ENCODE measurements around the gene PTCHD4. TPM values are rescaled to one million over a fixed set of nuclear protein-coding genes. Genes with fewer than 3 reads are reported as not detected.
"Not testable (repeated sequence)": the region's sequence is repeated elsewhere in the genome, so short reads cannot be mapped to it uniquely, and the experiment has no call there.

PTCHD4 gene
- total RNA-seq (0.95 TPM), polyA plus RNA-seq (0.03 TPM)

- no peak within 1 kb of the TSS for H3K4me3 ChIP-seq (ENCODE audit: low read depth, low read length)
Measured at GRCh38 chr6:48111143-48111506, at the start of gene PTCHD4. PTCHD4 (minus strand) TSS chr6:48111197; CDS start chr6:48068957, 42,240 bp downstream.

GRCh38 chr6:48151142-48151541, 40.1 kb upstream of the PTCHD4 start:
- Histone ChIP-seq H3K4me3 (ENCODE audit: low read depth, low read length) (no peak overlapping the region), H3K27ac (ENCODE audit: low read depth) (no peak overlapping the region), H3K36me3 (ENCODE audit: insufficient read depth) (no peaks in the 10 kb centered on the region), H3K4me1 (ENCODE audit: insufficient read depth) (no peaks in the 10 kb centered on the region)
- no peak for DNase-seq (ENCODE audit: extremely low spot score)
- WGBS = 86% methylated on average over 2 of the region's 2 CpGs

More at GRCh38 chr6:48111143-48111506, at the start of gene PTCHD4:
- DNase-seq (ENCODE audit: extremely low spot score) = no peak
- 50% methylated on average over 1 of the region's 1 CpG for WGBS
- Histone ChIP-seq H3K36me3 (ENCODE audit: insufficient read depth) (no peaks in the 10 kb centered on the region), H3K4me1 (ENCODE audit: insufficient read depth) (no peaks in the 10 kb centered on the region), H3K27ac (ENCODE audit: low read depth) (no peak within 1 kb of the TSS)

- 84% methylated on average over 2 of the region's 2 CpGs for WGBS
- Histone ChIP-seq H3K36me3 (ENCODE audit: insufficient read depth) (no peaks in the 10 kb centered on the region), H3K4me3 (ENCODE audit: low read depth, low read length) (no peak overlapping the region), H3K27ac (ENCODE audit: low read depth) (no peak overlapping the region), H3K4me1 (ENCODE audit: insufficient read depth) (no peaks in the 10 kb centered on the region)
- DNase-seq (ENCODE audit: extremely low spot score) = no peak
Measured at GRCh38 chr6:48150701-48151100, 39.7 kb upstream of the PTCHD4 start.

GRCh38 chr6:48147051-48147450, 36.1 kb upstream of the PTCHD4 start:
- H3K27ac ChIP-seq (ENCODE audit: low read depth) = no peak overlapping the region
- no peak for DNase-seq (ENCODE audit: extremely low spot score)
- H3K36me3 ChIP-seq (ENCODE audit: insufficient read depth) = no peaks in the 10 kb centered on the region
- H3K4me1 ChIP-seq (ENCODE audit: insufficient read depth) = no peaks in the 10 kb centered on the region
- no peak overlapping the region for H3K4me3 ChIP-seq (ENCODE audit: low read depth, low read length)

GRCh38 chr6:48144021-48144420, 33.0 kb upstream of the PTCHD4 start:
- no peak for DNase-seq (ENCODE audit: extremely low spot score)
- no peaks in the 10 kb centered on the region for H3K4me1 ChIP-seq (ENCODE audit: insufficient read depth)
- no peaks in the 10 kb centered on the region for H3K36me3 ChIP-seq (ENCODE audit: insufficient read depth)
- WGBS = 20% methylated on average over 3 of the region's 3 CpGs
- no peak overlapping the region for H3K4me3 ChIP-seq (ENCODE audit: low read depth, low read length)
- H3K27ac ChIP-seq (ENCODE audit: low read depth) = no peak overlapping the region

GRCh38 chr6:48141975-48142374, 31.0 kb upstream of the PTCHD4 start:
- no peak for DNase-seq (ENCODE audit: extremely low spot score)
- Histone ChIP-seq H3K36me3 (ENCODE audit: insufficient read depth) (no peaks in the 10 kb centered on the region), H3K4me3 (ENCODE audit: low read depth, low read length) (no peak overlapping the region), H3K4me1 (ENCODE audit: insufficient read depth) (no peaks in the 10 kb centered on the region), H3K27ac (ENCODE audit: low read depth) (no peak overlapping the region)
- WGBS = 39% methylated on average over 2 of the region's 2 CpGs

GRCh38 chr6:48139818-48140614, 29.0 kb upstream of the PTCHD4 start:
- Histone ChIP-seq H3K4me3 (ENCODE audit: low read depth, low read length) (no peak overlapping the region), H3K27ac (ENCODE audit: low read depth) (no peak overlapping the region), H3K36me3 (ENCODE audit: insufficient read depth) (no peaks in the 10 kb centered on the region), H3K4me1 (ENCODE audit: insufficient read depth) (no peaks in the 10 kb centered on the region)
- WGBS = 69% methylated on average over 2 of the region's 2 CpGs
- no peak for DNase-seq (ENCODE audit: extremely low spot score)

- H3K4me3 ChIP-seq (ENCODE audit: low read depth, low read length) = no peak overlapping the region
- H3K27ac ChIP-seq (ENCODE audit: low read depth) = no peak overlapping the region
- H3K4me1 ChIP-seq (ENCODE audit: insufficient read depth) = no peaks in the 10 kb centered on the region
- H3K36me3 ChIP-seq (ENCODE audit: insufficient read depth) = no peaks in the 10 kb centered on the region
- DNase-seq (ENCODE audit: extremely low spot score) = no peak
- 35% methylated on average over 2 of the region's 2 CpGs for WGBS
Measured at GRCh38 chr6:48136856-48137255, 25.9 kb upstream of the PTCHD4 start.

GRCh38 chr6:48135323-48136084, 24.5 kb upstream of the PTCHD4 start:
- Histone ChIP-seq H3K27ac (ENCODE audit: low read depth) (no peak overlapping the region), H3K4me1 (ENCODE audit: insufficient read depth) (no peaks in the 10 kb centered on the region), H3K4me3 (ENCODE audit: low read depth, low read length) (no peak overlapping the region), H3K36me3 (ENCODE audit: insufficient read depth) (no peaks in the 10 kb centered on the region)
- WGBS = 76% methylated on average over 5 of the region's 5 CpGs
- DNase-seq (ENCODE audit: extremely low spot score) = no peak

GRCh38 chr6:48134246-48134645, 23.2 kb upstream of the PTCHD4 start:
- Histone ChIP-seq H3K4me1 (ENCODE audit: insufficient read depth) (no peaks in the 10 kb centered on the region), H3K36me3 (ENCODE audit: insufficient read depth) (no peaks in the 10 kb centered on the region), H3K27ac (ENCODE audit: low read depth) (no peak overlapping the region), H3K4me3 (ENCODE audit: low read depth, low read length) (no peak overlapping the region)
- DNase-seq (ENCODE audit: extremely low spot score) = no peak
- WGBS = 37% methylated on average over 2 of the region's 2 CpGs

GRCh38 chr6:48123601-48124000, 12.6 kb upstream of the PTCHD4 start:
- no peak overlapping the region for H3K4me3 ChIP-seq (ENCODE audit: low read depth, low read length)
- WGBS = 58% methylated on average over 4 of the region's 4 CpGs
- DNase-seq (ENCODE audit: extremely low spot score) = no peak
- no peaks in the 10 kb centered on the region for H3K4me1 ChIP-seq (ENCODE audit: insufficient read depth)
- no peaks in the 10 kb centered on the region for H3K36me3 ChIP-seq (ENCODE audit: insufficient read depth)
- no peak overlapping the region for H3K27ac ChIP-seq (ENCODE audit: low read depth)

- WGBS = 89% methylated on average over 1 of the region's 1 CpG
- not testable (repeated sequence) for DNase-seq (ENCODE audit: extremely low spot score); H3K36me3 ChIP-seq (ENCODE audit: insufficient read depth); H3K27ac ChIP-seq (ENCODE audit: low read depth); H3K4me1 ChIP-seq (ENCODE audit: insufficient read depth); H3K4me3 ChIP-seq (ENCODE audit: low read depth, low read length)
Measured at GRCh38 chr6:48121983-48122749, 11.2 kb upstream of the PTCHD4 start.

GRCh38 chr6:48116699-48117645, 6.0 kb upstream of the PTCHD4 start:
- Histone ChIP-seq H3K27ac (ENCODE audit: low read depth) (no peak overlapping the region), H3K4me3 (ENCODE audit: low read depth, low read length) (no peak overlapping the region), H3K4me1 (ENCODE audit: insufficient read depth) (no peaks in the 10 kb centered on the region), H3K36me3 (ENCODE audit: insufficient read depth) (no peaks in the 10 kb centered on the region)
- WGBS = 84% methylated on average over 3 of the region's 3 CpGs
- no peak for DNase-seq (ENCODE audit: extremely low spot score)
